Chondrocyte (in vitro differentiated cells): Measurements from ENCODE around the gene TMEM53. TPM values are rescaled to one million over a fixed set of nuclear protein-coding genes. Genes with fewer than 3 reads are reported as not detected.

Source experiments
- DNase-seq: peaks from one replicate; pipeline ENCODE4 v3.0.0; 2021; ENCODE audit warnings: mixed read lengths, low spot score
- H3K27ac Mint-ChIP-seq: one replicate; pipeline ENCODE4 v1.8.0; 2021; ENCODE audit warnings: mild to moderate bottlenecking, moderate library complexity, mixed read lengths; ENCODE audit not compliant: unreplicated experiment
- H3K27me3 Mint-ChIP-seq: 2 replicates; pipeline ENCODE4 v1.8.0; 2021; ENCODE audit warnings: low read depth, mixed read lengths
- H3K36me3 Mint-ChIP-seq: 2 replicates; pipeline ENCODE4 v1.8.0; 2021; ENCODE audit warnings: low read depth, mixed read lengths
- H3K4me1 Mint-ChIP-seq: 2 replicates; pipeline ENCODE4 v1.8.0; 2021; ENCODE audit warnings: low read depth, mild to moderate bottlenecking, mixed read lengths
- H3K4me3 Mint-ChIP-seq: one replicate; pipeline ENCODE4 v1.8.0; 2021; ENCODE audit warnings: mild to moderate bottlenecking, moderate library complexity, mixed read lengths; ENCODE audit not compliant: unreplicated experiment
- H3K9me3 Mint-ChIP-seq: 2 replicates; pipeline ENCODE4 v1.8.0; 2021; ENCODE audit warnings: low read depth, mixed read lengths
- CTCF ChIP-seq: fragments of 200-600 bp; sonication (generic); IDR thresholded peaks from 2 replicates; pipeline ENCODE4 v1.5.0; 2021; ENCODE audit warnings: antibody characterized with exemption, mild to moderate bottlenecking, moderate library complexity
- total RNA-seq: library from RNA; stranded (reverse); gene quantifications from 3 replicates; pipeline ENCODE4 v1.2.1, GENCODE V29; 2021

TMEM53 gene
- total RNA-seq, 1 donor from 2014 or later, result 5.8 TPM

GRCh38 chr1:44631333-44631646 lies 43.0 kb downstream of the TMEM53 start:
- H3K4me1 Mint-ChIP-seq, result peaks cover 36% of the 10 kb centered on the region
- H3K27ac Mint-ChIP-seq, result peak overlapping the region; percentile 91
- H3K27me3 Mint-ChIP-seq, result no peaks in the 10 kb centered on the region
- TF ChIP-seq CTCF, result no peak
- H3K9me3 Mint-ChIP-seq, result no peaks in the 10 kb centered on the region
- H3K36me3 Mint-ChIP-seq, result peaks cover 12% of the 10 kb centered on the region
- no peak for DNase-seq
- peak overlapping the region; percentile 83 for H3K4me3 Mint-ChIP-seq

- Mint-ChIP-seq H3K4me3 (no peak overlapping the region), H3K27ac (no peak overlapping the region), H3K9me3 (no peaks in the 10 kb centered on the region), H3K4me1 (peaks cover 36% of the 10 kb centered on the region), H3K27me3 (no peaks in the 10 kb centered on the region), H3K36me3 (peaks cover 5% of the 10 kb centered on the region)
- no peak for TF ChIP-seq CTCF
- DNase-seq, result no peak
Observed at GRCh38 chr1:44630116-44630515, 44.2 kb downstream of the TMEM53 start.

- Mint-ChIP-seq H3K36me3 (peaks cover 1% of the 10 kb centered on the region), H3K27ac (no peak overlapping the region), H3K4me3 (no peak overlapping the region), H3K4me1 (peaks cover 26% of the 10 kb centered on the region), H3K27me3 (no peaks in the 10 kb centered on the region), H3K9me3 (no peaks in the 10 kb centered on the region)
- DNase-seq, result no peak
- no peak for TF ChIP-seq CTCF
Observed at GRCh38 chr1:44628962-44629756, 45.1 kb downstream of the TMEM53 start.

GRCh38 chr1:44625348-44625747 lies 48.9 kb downstream of the TMEM53 start:
- no peak for TF ChIP-seq CTCF
- no peaks in the 10 kb centered on the region for H3K36me3 Mint-ChIP-seq
- no peaks in the 10 kb centered on the region for H3K27me3 Mint-ChIP-seq
- H3K4me3 Mint-ChIP-seq, result no peak overlapping the region
- H3K27ac Mint-ChIP-seq, result no peak overlapping the region
- no peaks in the 10 kb centered on the region for H3K9me3 Mint-ChIP-seq
- no peaks in the 10 kb centered on the region for H3K4me1 Mint-ChIP-seq
- no peak for DNase-seq

GRCh38 chr1:44624268-44624901 lies 49.9 kb downstream of the TMEM53 start:
- no peaks in the 10 kb centered on the region for H3K36me3 Mint-ChIP-seq
- no peak for TF ChIP-seq CTCF
- H3K9me3 Mint-ChIP-seq, result no peaks in the 10 kb centered on the region
- no peak overlapping the region for H3K4me3 Mint-ChIP-seq
- H3K4me1 Mint-ChIP-seq, result no peaks in the 10 kb centered on the region
- no peaks in the 10 kb centered on the region for H3K27me3 Mint-ChIP-seq
- H3K27ac Mint-ChIP-seq, result no peak overlapping the region
- no peak for DNase-seq
